ENCODE measurements around the gene SMOC1.

The SMOC1 gene

DNA sequence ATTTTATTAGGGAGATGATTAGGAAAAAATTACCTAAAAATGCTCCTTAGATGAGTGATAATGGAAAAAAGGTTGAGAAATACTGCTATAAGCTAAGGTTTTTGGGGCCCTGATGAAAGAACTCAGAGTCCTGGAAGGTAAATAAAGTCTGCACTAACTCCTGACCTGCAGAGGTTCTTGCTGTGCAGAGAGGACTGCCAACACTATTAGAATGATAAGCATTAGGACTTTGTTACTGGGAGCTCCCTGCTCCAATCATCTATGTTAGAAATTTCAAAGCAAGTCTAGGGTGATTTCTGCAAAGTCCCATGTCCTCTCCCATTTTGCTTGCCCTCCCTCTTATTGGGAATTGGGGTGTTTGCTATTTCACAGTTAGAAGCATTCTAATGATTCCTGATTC lies 112.2 kb downstream of the SMOC1 start:
- Histone ChIP-seq H3K27ac (ENCODE audit: low read length) (no peak overlapping the region), H3K27me3 (ENCODE audit: low read depth, low read length) (peaks cover 59% of the 10 kb centered on the region), H4K20me1 (ENCODE audit: insufficient read depth, low read length) (no peaks in the 10 kb centered on the region), H3K4me1 (ENCODE audit: low read length) (peaks cover 4% of the 10 kb centered on the region; the same call in 1 of the 2 replicates), H3K4me3 (ENCODE audit: low read length) (no peak overlapping the region), H3K9ac (ENCODE audit: low read length) (no peak overlapping the region), H3K9me3 (ENCODE audit: insufficient read depth, low read length) (no peaks in the 10 kb centered on the region), H3K79me2 (ENCODE audit: low read length) (no peaks in the 10 kb centered on the region), H3K4me2 (ENCODE audit: low read length) (no peak overlapping the region), H2AFZ (ENCODE audit: low read depth, low read length) (no peak overlapping the region), H3K36me3 (replicated peaks; ENCODE audit: low read depth, low read length) (no peaks in the 10 kb centered on the region)
- TF ChIP-seq EZH2phosphoT487 (IDR thresholded peaks at IDR 0.05; ENCODE audit: low read depth): no peak
- TF ChIP-seq, protein P1, sequence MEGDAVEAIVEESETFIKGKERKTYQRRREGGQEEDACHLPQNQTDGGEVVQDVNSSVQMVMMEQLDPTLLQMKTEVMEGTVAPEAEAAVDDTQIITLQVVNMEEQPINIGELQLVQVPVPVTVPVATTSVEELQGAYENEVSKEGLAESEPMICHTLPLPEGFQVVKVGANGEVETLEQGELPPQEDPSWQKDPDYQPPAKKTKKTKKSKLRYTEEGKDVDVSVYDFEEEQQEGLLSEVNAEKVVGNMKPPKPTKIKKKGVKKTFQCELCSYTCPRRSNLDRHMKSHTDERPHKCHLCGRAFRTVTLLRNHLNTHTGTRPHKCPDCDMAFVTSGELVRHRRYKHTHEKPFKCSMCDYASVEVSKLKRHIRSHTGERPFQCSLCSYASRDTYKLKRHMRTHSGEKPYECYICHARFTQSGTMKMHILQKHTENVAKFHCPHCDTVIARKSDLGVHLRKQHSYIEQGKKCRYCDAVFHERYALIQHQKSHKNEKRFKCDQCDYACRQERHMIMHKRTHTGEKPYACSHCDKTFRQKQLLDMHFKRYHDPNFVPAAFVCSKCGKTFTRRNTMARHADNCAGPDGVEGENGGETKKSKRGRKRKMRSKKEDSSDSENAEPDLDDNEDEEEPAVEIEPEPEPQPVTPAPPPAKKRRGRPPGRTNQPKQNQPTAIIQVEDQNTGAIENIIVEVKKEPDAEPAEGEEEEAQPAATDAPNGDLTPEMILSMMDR (IDR thresholded peaks at IDR 0.05; ENCODE audit: low read depth, low read length): no peak

DNA sequence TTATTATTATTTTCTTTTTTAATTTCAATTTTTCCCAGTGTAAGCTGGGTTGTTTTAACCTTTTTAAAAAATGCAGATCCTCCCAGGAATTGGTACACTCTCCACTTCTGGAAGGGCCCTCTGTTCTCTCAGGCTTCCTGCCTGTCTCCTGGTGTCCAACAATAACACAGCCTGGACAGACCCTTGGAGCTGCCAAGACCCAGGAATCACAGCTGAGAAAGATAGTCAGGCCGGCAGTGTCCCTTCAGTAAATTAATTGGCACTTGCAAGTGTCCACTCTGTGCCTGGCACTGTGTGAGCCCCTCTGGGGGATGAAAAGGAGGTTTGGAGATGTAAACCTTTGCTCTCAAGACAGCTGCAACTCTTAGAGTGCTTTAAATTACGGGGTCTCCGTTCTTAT lies 113.3 kb downstream of the SMOC1 start:
- TF ChIP-seq, protein P1 (IDR thresholded peaks at IDR 0.05; ENCODE audit: low read depth, low read length): no peak
- TF ChIP-seq EZH2phosphoT487 (IDR thresholded peaks at IDR 0.05; ENCODE audit: low read depth): no peak

DNA sequence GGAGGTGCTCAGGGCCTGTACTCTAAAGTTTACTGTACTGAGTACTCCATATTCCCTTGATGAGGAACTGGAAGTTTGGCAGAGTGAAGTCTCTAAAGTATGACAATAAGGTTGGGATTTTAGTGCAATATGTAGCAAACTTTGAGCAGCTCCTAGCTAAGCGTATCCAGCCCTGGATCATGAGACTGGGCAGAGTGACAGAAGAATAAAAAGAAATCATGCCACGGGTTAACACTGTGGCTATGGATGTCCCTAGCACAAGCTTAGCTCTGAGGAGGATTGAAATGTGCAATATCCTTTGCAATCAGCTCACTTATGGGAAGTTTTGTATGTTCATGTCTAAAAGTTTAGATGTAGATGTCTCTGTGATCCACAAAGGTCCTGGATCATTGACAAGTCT lies 114.1 kb downstream of the SMOC1 start:
- Histone ChIP-seq H2AFZ (ENCODE audit: low read depth, low read length) (no peak overlapping the region), H3K4me2 (ENCODE audit: low read length) (no peak overlapping the region), H3K27ac (ENCODE audit: low read length) (no peak overlapping the region), H3K9ac (ENCODE audit: low read length) (no peak overlapping the region), H3K79me2 (ENCODE audit: low read length) (no peaks in the 10 kb centered on the region), H4K20me1 (ENCODE audit: insufficient read depth, low read length) (no peaks in the 10 kb centered on the region), H3K27me3 (ENCODE audit: low read depth, low read length) (peaks cover 59% of the 10 kb centered on the region), H3K36me3 (replicated peaks; ENCODE audit: low read depth, low read length) (no peaks in the 10 kb centered on the region), H3K4me3 (ENCODE audit: low read length) (no peak overlapping the region), H3K4me1 (ENCODE audit: low read length) (peaks cover 5% of the 10 kb centered on the region), H3K9me3 (ENCODE audit: insufficient read depth, low read length) (no peaks in the 10 kb centered on the region)
- TF ChIP-seq, protein P1 (IDR thresholded peaks at IDR 0.05; ENCODE audit: low read depth, low read length): no peak
- TF ChIP-seq EZH2phosphoT487 (IDR thresholded peaks at IDR 0.05; ENCODE audit: low read depth): no peak

More for the DNA sequence above, 113.3 kb downstream of the SMOC1 start:
- Histone ChIP-seq H3K9me3 (ENCODE audit: insufficient read depth, low read length) (no peaks in the 10 kb centered on the region), H4K20me1 (ENCODE audit: insufficient read depth, low read length) (no peaks in the 10 kb centered on the region), H3K9ac (ENCODE audit: low read length) (no peak overlapping the region), H3K36me3 (replicated peaks; ENCODE audit: low read depth, low read length) (no peaks in the 10 kb centered on the region), H3K4me1 (ENCODE audit: low read length) (no peaks in the 10 kb centered on the region), H2AFZ (ENCODE audit: low read depth, low read length) (no peak overlapping the region), H3K27ac (ENCODE audit: low read length) (no peak overlapping the region), H3K79me2 (ENCODE audit: low read length) (no peaks in the 10 kb centered on the region), H3K4me2 (ENCODE audit: low read length) (no peak overlapping the region), H3K4me3 (ENCODE audit: low read length) (no peak overlapping the region), H3K27me3 (ENCODE audit: low read depth, low read length) (peaks cover 59% of the 10 kb centered on the region)

DNA sequence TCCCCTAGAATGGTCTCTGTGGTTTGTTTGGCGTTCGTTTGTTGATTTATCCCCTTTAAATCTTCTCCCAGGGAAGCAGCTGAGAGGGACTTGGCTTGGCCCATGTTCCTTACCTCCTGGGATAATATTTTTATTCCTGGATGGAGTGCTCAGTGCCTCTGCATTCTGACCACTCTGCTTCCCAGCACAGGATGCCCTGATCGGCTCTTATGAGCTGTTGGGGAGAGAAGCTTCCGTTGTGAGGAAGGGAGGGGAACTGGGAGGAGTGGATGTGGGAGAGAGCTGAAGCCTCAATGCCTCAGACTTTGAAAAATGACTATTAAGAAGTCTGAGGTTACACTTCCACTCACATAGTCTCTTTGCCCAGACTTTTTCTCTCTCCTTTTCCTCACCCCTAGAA lies 114.8 kb downstream of the SMOC1 start:
- Histone ChIP-seq H3K36me3 (replicated peaks; ENCODE audit: low read depth, low read length) (no peaks in the 10 kb centered on the region), H3K27ac (ENCODE audit: low read length) (no peak overlapping the region), H2AFZ (ENCODE audit: low read depth, low read length) (no peak overlapping the region), H3K9me3 (ENCODE audit: insufficient read depth, low read length) (no peaks in the 10 kb centered on the region), H3K4me1 (ENCODE audit: low read length) (peaks cover 11% of the 10 kb centered on the region), H3K79me2 (ENCODE audit: low read length) (no peaks in the 10 kb centered on the region), H3K27me3 (ENCODE audit: low read depth, low read length) (peaks cover 54% of the 10 kb centered on the region), H3K9ac (ENCODE audit: low read length) (no peak overlapping the region), H4K20me1 (ENCODE audit: insufficient read depth, low read length) (no peaks in the 10 kb centered on the region), H3K4me2 (ENCODE audit: low read length) (no peak overlapping the region), H3K4me3 (ENCODE audit: low read length) (no peak overlapping the region)
- TF ChIP-seq EZH2phosphoT487 (IDR thresholded peaks at IDR 0.05; ENCODE audit: low read depth): no peak

DNA sequence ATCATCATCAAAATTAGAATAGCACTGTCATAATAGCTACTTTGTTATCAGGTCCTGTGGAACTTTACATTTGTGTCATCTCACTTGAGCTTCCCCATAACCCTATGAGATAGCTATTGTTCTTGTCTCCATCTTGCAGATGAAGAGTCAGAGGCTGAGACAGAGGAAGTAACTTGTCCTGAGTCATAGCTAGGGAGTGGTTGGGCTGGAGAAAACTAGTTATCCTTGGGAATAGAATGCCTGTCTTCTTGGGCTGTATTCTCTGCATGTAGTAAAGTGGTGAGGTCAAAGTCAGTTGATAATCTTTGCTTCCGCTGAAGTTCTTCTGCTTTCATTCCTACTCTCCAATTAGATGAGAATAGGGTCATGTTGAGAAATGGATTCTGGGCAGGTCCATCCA lies 117.0 kb downstream of the SMOC1 start:
- Histone ChIP-seq H3K27me3 (ENCODE audit: low read depth, low read length) (peaks cover 37% of the 10 kb centered on the region), H3K9me3 (ENCODE audit: insufficient read depth, low read length) (no peaks in the 10 kb centered on the region), H3K79me2 (ENCODE audit: low read length) (no peaks in the 10 kb centered on the region), H3K27ac (ENCODE audit: low read length) (no peak overlapping the region), H3K4me3 (ENCODE audit: low read length) (no peak overlapping the region), H3K4me2 (ENCODE audit: low read length) (no peak overlapping the region), H3K4me1 (ENCODE audit: low read length) (peaks cover 13% of the 10 kb centered on the region), H4K20me1 (ENCODE audit: insufficient read depth, low read length) (no peaks in the 10 kb centered on the region), H2AFZ (ENCODE audit: low read depth, low read length) (no peak overlapping the region), H3K36me3 (replicated peaks; ENCODE audit: low read depth, low read length) (no peaks in the 10 kb centered on the region), H3K9ac (ENCODE audit: low read length) (no peak overlapping the region)
- TF ChIP-seq, protein P1 (IDR thresholded peaks at IDR 0.05; ENCODE audit: low read depth, low read length): no peak
- TF ChIP-seq EZH2phosphoT487 (IDR thresholded peaks at IDR 0.05; ENCODE audit: low read depth): no peak
